T-helper 17 cell (primary cell): ENCODE measurements around the gene GGTLC2. TPM values are rescaled to one million over a fixed set of nuclear protein-coding genes. Genes with fewer than 3 reads are reported as not detected.
"Not testable (repeated sequence)": the region's sequence is repeated elsewhere in the genome, so short reads cannot be mapped to it uniquely, and the experiment has no call there.

Experiments
- ATAC-seq: fragments of 150-1000 bp; cut with Tn5 transposase; 2 replicates; pipeline ENCODE4 v1.10.0; 2021; ENCODE audit warnings: mild to moderate bottlenecking, moderate library complexity
- DNase-seq, 3 donors: peaks; one replicate each; pipeline versions ENCODE4 v3.0.0 to v3.0.0-alpha.2; 2020 to 2021
- H3K9me3 ChIP-seq: one replicate; pipeline ENCODE4 v1.7.0; 2013; ENCODE audit warnings: low read length, mild to moderate bottlenecking; ENCODE audit not compliant: control insufficient read depth, poor library complexity, severe bottlenecking
- H3K27ac Mint-ChIP-seq: one replicate; pipeline ENCODE4 v1.8.0; 2022; ENCODE audit warnings: mild to moderate bottlenecking, moderate library complexity, mixed read lengths
- H3K27me3 Mint-ChIP-seq: one replicate; pipeline ENCODE4 v1.8.0; 2022; ENCODE audit warnings: mixed read lengths
- H3K36me3 Mint-ChIP-seq: one replicate; pipeline ENCODE4 v1.8.0; 2022; ENCODE audit warnings: low read depth, mixed read lengths
- H3K4me1 Mint-ChIP-seq: one replicate; pipeline ENCODE4 v1.8.0; 2022; ENCODE audit warnings: mild to moderate bottlenecking, mixed read lengths
- H3K4me3 Mint-ChIP-seq: one replicate; pipeline ENCODE4 v1.8.0; 2022; ENCODE audit warnings: mild to moderate bottlenecking, moderate library complexity, mixed read lengths
- total RNA-seq, 4 donors: library from RNA in 2 of 4; stranded (reverse) in 2 of 4; gene quantifications; one replicate each; pipeline ENCODE4 v1.2.3 and lab custom pipeline; 2022 to 2026

The GGTLC2 gene
- total RNA-seq, 2 donors from 2014 or later, result not detected

DNA sequence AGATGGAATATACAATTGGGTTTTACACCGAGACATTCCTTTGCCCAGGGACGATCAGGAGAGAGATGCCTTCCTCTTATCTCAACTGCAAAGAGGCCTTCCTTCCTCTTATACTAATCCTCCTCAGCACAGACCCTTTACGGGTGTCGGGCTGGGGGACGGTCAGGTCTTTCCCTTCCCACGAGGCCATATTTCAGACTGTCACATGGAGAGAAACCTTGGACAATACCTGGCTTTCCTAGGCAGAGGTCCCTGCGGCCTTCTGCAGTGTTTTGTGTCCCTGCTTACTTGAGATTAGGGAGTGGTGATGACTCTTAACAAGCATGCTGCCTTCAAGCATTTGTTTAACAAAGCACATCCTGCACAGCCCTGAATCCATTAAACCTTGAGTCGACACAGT lies 5.3 kb downstream of the GGTLC2 start:
- H3K36me3 Mint-ChIP-seq, H3K27me3 Mint-ChIP-seq, DNase-seq, H3K9me3 ChIP-seq, H3K4me3 Mint-ChIP-seq, ATAC-seq, H3K27ac Mint-ChIP-seq, H3K4me1 Mint-ChIP-seq: not testable (repeated sequence)

DNA sequence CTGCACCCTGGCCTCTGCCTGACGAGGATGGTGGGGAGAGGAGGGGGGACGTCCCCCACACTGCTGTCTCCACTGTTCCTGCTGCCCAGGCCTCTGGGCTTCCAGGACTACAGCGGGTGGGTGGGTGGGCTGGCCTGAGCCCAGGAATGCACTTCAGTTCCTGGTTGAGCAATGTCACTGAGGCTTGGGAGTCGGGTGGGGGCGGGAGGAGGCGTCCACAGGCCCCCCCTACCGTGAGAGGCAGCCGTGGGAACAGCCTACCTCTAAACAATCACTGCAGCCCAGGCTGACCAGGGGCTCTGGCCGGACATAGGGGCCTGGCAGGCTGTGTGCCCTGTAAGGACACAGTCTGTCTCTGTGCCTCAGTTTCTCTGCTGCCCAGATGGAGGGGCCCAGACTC lies 6.0 kb downstream of the GGTLC2 start:
- not testable (repeated sequence) for H3K4me3 Mint-ChIP-seq, DNase-seq

DNA sequence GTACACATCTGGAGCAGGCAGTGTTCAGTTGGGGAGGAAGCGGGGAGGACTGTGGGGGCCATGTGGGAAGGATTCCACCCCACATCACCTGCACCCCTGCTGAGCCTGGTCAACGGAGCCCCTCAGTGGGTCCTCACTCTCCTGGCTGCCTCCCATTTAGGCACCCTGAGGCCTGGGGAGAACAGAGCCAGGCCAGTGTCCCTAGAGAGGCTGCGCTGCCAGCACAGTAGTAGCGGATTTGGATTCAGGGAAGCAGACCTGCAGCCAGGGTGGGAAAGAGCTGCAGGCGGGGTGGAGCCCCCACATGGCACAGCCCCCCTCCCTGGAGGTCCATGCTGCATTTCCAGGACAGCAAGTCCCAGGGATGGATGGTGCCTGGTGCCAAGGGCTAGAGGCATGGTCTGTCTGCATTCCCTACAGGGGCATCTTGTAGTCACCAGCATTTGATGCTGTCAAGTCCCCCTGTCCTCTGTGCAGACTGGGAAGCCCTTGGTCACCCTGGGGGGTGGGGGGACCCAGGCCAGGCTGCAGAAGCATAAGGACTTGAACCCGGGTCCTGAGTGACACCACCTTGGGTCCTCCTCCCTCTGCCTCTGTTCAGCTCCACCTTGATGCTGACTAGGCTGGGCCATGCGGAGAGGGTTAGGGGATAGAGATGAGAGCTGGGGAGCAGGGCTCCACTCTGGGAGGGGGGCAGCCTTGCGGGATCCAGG lies 6.5 kb downstream of the GGTLC2 start:
- not testable (repeated sequence) for DNase-seq, H3K27ac Mint-ChIP-seq, H3K4me3 Mint-ChIP-seq, H3K36me3 Mint-ChIP-seq, ATAC-seq, H3K27me3 Mint-ChIP-seq, H3K4me1 Mint-ChIP-seq, H3K9me3 ChIP-seq

More for the DNA sequence above, 6.0 kb downstream of the GGTLC2 start:
- not testable (repeated sequence) for ATAC-seq, H3K4me1 Mint-ChIP-seq, H3K27ac Mint-ChIP-seq, H3K36me3 Mint-ChIP-seq, H3K9me3 ChIP-seq, H3K27me3 Mint-ChIP-seq

- DNase-seq, H3K27me3 Mint-ChIP-seq, H3K4me1 Mint-ChIP-seq, ATAC-seq, H3K9me3 ChIP-seq, H3K4me3 Mint-ChIP-seq, H3K27ac Mint-ChIP-seq, H3K36me3 Mint-ChIP-seq: not testable (repeated sequence)
These were observed 7.2 kb downstream of the GGTLC2 start for GRCh38 chr22:22651593-22651992.

DNA sequence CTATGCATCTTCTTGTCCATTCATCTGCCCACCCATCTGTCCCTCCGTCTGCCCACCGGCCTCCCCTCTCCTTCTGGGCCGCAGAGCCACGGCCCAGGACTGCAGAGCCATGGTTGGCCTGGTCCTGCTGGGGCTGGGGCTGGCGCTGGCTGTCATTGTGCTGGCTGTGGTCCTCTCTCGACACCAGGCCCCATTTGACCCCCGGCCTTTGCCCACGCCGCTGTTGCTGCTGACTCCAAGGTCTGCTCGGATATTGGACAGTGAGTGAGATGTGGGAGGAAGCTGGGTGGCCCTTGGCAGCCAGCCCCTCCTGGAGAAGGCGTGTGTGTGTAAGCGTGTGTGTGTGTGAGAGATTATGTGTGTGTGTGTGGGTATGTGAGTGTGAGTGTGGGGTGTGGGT lies 7.7 kb downstream of the GGTLC2 start:
- H3K4me1 Mint-ChIP-seq, DNase-seq, H3K36me3 Mint-ChIP-seq, H3K27ac Mint-ChIP-seq, H3K9me3 ChIP-seq, ATAC-seq, H3K4me3 Mint-ChIP-seq: not testable (repeated sequence)
- H3K27me3 Mint-ChIP-seq, result peaks cover 12% of the 10 kb centered on the region

DNA sequence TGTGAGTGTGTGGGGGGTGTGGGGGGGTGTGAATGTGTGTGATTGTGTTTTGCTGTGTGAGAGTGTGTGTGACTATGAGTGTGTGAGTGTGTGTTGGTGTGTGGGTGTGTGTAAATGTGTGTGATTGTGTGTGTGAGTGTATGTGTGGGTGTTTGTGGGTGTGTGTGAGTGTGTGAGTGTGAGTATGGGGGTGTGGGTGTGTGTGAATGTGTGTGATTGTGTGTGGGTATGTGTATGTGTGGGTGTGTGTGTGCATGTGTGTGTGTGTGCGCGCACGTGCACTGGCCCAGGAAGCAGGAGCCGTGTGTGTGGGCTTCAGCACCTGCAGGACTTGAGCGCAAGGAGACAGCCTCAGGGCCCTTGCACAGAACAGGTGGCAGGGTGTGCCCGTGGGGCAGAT lies 8.2 kb downstream of the GGTLC2 start:
- H3K36me3 Mint-ChIP-seq, H3K9me3 ChIP-seq, H3K27ac Mint-ChIP-seq, H3K4me1 Mint-ChIP-seq, DNase-seq, H3K4me3 Mint-ChIP-seq, ATAC-seq: not testable (repeated sequence)
- peaks cover 12% of the 10 kb centered on the region for H3K27me3 Mint-ChIP-seq

DNA sequence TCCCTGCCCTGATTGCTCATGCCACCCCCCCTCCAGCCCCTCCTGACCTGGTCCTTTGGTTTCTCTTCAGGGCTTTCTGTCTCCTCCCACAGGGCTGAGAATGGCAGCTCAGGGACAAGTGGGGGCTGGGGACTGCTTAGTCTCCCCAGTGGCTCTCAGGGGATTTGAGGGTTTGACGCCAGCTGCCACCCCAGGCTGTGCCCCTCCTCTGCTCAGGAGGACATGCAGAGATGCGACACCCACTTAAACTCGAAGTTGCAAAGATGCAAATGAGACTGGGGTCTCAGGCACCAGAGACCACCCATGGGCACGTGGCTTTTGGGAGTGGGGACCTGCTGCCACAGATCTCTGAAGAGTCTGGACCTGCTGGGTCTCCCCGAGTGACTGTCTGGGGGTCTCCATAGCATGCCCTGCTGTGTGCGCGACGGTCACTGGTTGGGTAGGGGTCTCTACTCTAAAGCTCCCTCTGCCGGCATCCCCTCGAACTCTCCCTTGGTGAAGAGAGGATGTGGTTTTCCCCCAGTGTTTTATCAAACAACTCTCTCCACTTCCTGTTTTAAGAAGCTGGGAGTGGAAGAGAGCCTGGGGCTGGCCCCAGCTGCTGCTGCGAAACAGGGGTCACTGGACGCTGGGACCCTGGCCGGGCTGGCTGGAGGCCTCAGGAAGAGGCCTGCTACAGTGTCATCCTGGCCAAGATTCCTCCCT lies 9.4 kb downstream of the GGTLC2 start:
- H3K4me1 Mint-ChIP-seq, H3K9me3 ChIP-seq, H3K4me3 Mint-ChIP-seq, H3K36me3 Mint-ChIP-seq, H3K27ac Mint-ChIP-seq, DNase-seq, ATAC-seq: not testable (repeated sequence)
- peaks cover 20% of the 10 kb centered on the region for H3K27me3 Mint-ChIP-seq

DNA sequence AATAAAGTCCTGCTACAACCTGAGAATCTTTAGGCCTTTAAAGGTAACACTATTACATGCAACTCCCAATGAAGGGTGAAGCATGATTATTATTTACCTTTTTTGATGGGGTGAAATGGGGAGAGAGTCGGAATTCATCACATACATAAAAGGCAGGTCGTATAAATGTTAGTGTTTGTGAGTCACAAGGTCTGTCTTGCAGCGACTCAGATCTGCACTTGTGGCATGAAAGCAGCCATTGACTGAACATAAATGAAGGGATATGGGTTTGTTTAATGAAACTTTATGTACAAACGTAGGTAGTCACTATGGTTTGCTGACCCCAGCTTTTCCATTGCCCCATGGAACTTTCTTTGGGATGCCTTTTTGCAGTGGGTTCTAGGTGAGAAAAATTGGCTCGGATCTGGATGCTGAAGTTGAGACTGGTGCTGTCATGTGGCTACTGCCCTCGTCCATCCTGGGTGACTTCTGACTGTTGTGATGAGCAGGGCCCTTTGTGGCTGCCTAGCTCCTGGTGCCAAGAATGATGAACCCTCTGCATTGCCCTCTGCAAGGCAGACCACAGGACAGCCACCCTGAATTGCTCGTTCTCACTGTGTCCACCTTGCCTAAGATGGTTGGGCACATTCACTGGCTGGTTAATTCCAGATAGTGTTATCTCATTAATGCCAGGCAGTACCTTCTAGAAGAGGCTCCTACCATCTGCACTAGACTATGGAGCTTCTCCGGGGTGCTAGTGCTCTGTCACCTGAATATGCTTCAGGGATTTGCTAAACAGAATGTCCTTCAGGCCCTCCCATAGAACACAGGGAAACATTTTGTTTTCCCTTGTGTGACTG lies 11.3 kb downstream of the GGTLC2 start:
- Mint-ChIP-seq H3K4me3 (no peak overlapping the region), H3K27ac (no peak overlapping the region), H3K36me3 (no peaks in the 10 kb centered on the region), H3K27me3 (peaks cover 22% of the 10 kb centered on the region), H3K4me1 (peaks cover 8% of the 10 kb centered on the region)
- H3K9me3 ChIP-seq, result no peaks in the 10 kb centered on the region
- ATAC-seq, result no peak
- DNase-seq, result no peak

DNA sequence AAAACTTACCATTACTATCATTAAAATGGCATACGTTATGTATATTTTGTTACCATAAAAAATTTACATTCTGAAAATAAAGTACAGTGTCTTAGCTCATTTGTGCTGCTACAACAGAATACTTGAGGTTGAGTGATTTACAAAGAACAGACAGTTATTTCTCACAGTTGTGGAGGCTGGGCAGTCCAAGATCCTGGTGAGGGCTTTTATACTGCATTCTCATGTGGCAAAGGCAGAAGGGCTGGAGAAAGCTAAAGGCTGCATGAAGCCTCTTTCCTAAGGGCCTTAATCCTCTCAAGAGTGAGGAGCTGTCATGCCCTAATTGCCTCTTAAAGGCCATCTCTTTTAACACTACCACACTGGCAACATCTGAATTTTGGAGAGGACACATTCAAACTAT lies 13.3 kb downstream of the GGTLC2 start:
- H3K27ac Mint-ChIP-seq, result no peak overlapping the region
- DNase-seq (no peak), ATAC-seq (no peak)
- H3K4me3 Mint-ChIP-seq, result no peak overlapping the region
- H3K9me3 ChIP-seq, result no peaks in the 10 kb centered on the region
- peaks cover 3% of the 10 kb centered on the region for H3K4me1 Mint-ChIP-seq
- no peaks in the 10 kb centered on the region for H3K36me3 Mint-ChIP-seq
- H3K27me3 Mint-ChIP-seq, result peaks cover 29% of the 10 kb centered on the region

DNA sequence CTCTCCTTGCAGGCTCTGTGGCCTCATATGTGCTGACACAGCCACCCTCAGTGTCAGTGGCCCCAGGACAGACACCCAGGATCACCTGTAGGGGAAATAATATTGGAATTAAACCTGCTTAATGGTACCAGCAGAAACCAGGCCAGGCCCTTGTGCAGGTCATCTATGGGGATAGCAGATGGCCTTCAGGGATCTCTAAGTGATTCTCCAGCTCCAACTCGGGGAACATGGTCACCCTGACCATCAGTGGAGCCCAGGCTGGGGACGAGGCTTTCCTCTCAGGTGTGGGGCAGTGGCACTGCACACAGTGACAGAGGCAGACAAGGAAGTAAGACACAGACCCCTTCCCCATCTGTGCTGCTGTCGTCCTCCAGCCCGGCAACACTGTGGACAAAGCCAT lies 16.9 kb downstream of the GGTLC2 start:
- Mint-ChIP-seq H3K27me3 (peaks cover 35% of the 10 kb centered on the region), H3K36me3 (no peaks in the 10 kb centered on the region), H3K27ac (no peak overlapping the region), H3K4me3 (no peak overlapping the region), H3K4me1 (no peaks in the 10 kb centered on the region)
- ATAC-seq, result no peak
- no peaks in the 10 kb centered on the region for H3K9me3 ChIP-seq
- no peak for DNase-seq

DNA sequence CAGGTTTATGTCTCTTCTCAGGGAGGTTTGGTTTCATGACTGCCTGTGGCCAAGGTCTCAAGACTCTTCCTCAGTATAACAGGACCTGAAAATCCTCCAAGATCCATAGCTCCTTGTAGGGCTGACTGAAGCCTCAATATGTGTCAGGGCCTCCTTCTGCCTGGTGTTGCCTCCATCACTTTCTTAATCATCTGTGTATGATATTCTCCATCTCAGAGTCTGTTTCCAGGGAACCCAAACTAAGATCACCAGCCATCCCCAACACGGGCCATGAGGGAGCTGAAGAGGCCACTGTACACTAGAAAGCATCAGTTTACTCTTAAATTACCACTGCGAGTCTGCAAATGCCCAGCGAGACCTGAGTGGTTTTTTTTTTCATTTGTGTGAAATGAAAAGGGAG lies 17.7 kb downstream of the GGTLC2 start:
- Mint-ChIP-seq H3K4me1 (no peaks in the 10 kb centered on the region), H3K27ac (no peak overlapping the region), H3K4me3 (no peak overlapping the region), H3K36me3 (no peaks in the 10 kb centered on the region), H3K27me3 (peaks cover 29% of the 10 kb centered on the region)
- no peak for DNase-seq
- no peaks in the 10 kb centered on the region for H3K9me3 ChIP-seq
- no peak for ATAC-seq

DNA sequence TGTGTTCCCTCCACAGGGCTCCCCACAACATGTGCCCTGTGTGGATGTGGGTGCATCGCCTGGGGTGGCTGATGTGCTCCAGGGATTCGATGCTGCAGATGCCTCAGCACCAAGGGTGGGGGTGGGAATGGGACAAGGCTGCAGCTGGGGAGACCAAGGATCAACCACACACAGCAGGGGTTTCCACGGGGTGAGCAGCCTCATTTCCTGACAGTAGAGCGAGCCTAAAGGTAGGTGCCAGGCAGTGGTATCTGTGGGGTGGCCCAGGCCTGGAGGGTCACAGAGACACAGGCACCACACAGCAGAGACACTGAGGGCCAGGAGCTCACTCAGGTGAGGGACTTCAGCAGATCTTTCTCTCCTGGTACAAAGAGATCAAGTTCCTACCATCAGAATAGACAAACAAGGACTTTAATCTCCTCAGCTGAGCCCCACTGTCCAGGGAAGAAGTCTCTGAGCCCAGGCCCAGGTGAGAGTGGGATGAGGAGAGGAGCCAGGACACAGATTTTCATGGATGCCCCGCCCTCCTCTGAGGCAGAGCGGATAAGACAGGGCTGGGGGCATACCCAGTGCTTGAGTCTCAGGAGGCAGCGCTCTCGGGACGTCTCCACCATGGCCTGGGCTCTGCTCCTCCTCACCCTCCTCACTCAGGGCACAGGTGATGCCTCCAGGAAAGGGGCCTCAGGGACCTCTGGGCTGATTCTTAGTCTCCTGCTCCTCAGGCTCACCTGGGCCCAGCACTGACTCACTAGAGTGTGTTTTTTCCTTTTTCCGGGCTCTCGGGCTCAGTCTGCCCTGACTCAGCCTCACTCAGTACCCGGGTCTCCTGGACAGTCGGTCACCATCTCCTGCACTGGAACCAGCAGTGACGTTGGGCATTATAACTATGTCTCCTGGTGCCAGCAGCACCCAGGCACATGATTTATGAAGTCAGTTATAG lies 19.7 kb downstream of the GGTLC2 start:
- Mint-ChIP-seq H3K4me3 (no peak overlapping the region), H3K27ac (no peak overlapping the region), H3K4me1 (no peaks in the 10 kb centered on the region), H3K36me3 (no peaks in the 10 kb centered on the region), H3K27me3 (peaks cover 18% of the 10 kb centered on the region)
- no peak for DNase-seq
- H3K9me3 ChIP-seq, result no peaks in the 10 kb centered on the region
- no peak for ATAC-seq
